IMR-90 (cell line): ENCODE measurements around the gene ZMIZ1. TPM values are rescaled to one million over a fixed set of nuclear protein-coding genes. Genes with fewer than 3 reads are reported as not detected.
A peak's percentile ranks its signal among the peaks of the same experiment; 100 is the strongest.

Experiments
- ATAC-seq: fragments of 200-7000 bp; cut with Tn5 transposase; 2 replicates; pipeline ENCODE4 v1.9.1; 2020; ENCODE audit warnings: low read depth, mild to moderate bottlenecking, moderate library complexity
- BruUV-seq: library from RNA; stranded (reverse); fragments of 400-500 nt; replicated peaks from 2 replicates; lab custom pipeline; 2021; lab: Mats Ljungman, UMichigan
- CTCF ChIA-PET: fragments of 300-600 bp; formaldehyde crosslinking; extraction: SDS; loops from one replicate; lab custom pipeline; 2021; ENCODE audit warnings: antibody characterized with exemption; lab: Yijun Ruan, JAX
- POLR2A ChIA-PET: fragments of 300-600 bp; sonication (Branson Sonifier 250); formaldehyde crosslinking; loops from one replicate; lab custom pipeline; 2022; ENCODE audit warnings: antibody characterized with exemption; ENCODE audit not compliant: unreplicated experiment; lab: Charles Lee
- DNase-seq: peaks from one replicate; pipeline ENCODE4 v3.0.0; 2013
- H2AFZ ChIP-seq: replicated peaks from 2 replicates; pipeline ENCODE3; 2013; ENCODE audit warnings: low read length, mild to moderate bottlenecking; ENCODE audit not compliant: poor library complexity
- H2AK5ac ChIP-seq: 2 replicates; pipeline ENCODE4 v1.6.1; 2013; ENCODE audit warnings: low read depth, low read length, inconsistent platforms
- H2AK9ac ChIP-seq: replicated peaks from 2 replicates; pipeline ENCODE3; 2013; ENCODE audit warnings: mild to moderate bottlenecking, low read depth, low read length, moderate library complexity; ENCODE audit not compliant: poor library complexity
- H2BK120ac ChIP-seq: 2 replicates; pipeline ENCODE4 v1.6.1; 2013; ENCODE audit warnings: low read depth, low read length, inconsistent platforms
- H2BK15ac ChIP-seq: 3 replicates; pipeline ENCODE4 v1.6.1; 2013; ENCODE audit warnings: low read depth, low read length, inconsistent platforms
- H2BK20ac ChIP-seq: 2 replicates; pipeline ENCODE4 v1.6.1; 2013; ENCODE audit warnings: low read depth, mild to moderate bottlenecking, inconsistent platforms, low read length, moderate library complexity
- H2BK5ac ChIP-seq: 2 replicates; pipeline ENCODE4 v1.6.1; 2013; ENCODE audit warnings: mild to moderate bottlenecking, low read depth, low read length, inconsistent platforms; ENCODE audit not compliant: poor library complexity, severe bottlenecking
- H3K14ac ChIP-seq: replicated peaks from 2 replicates; pipeline ENCODE4 v1.6.1; 2013; ENCODE audit warnings: low read depth, low read length, inconsistent platforms
- H3K18ac ChIP-seq: 2 replicates; pipeline ENCODE4 v1.6.1; 2013; ENCODE audit warnings: low read depth, low read length, control low read depth
- H3K23ac ChIP-seq: 2 replicates; pipeline ENCODE4 v1.6.1; 2013; ENCODE audit warnings: low read depth, low read length, inconsistent platforms
- H3K27ac ChIP-seq: 2 replicates; pipeline ENCODE4 v1.5.1; 2013; ENCODE audit warnings: mild to moderate bottlenecking, control low read depth, low read length; ENCODE audit not compliant: insufficient read depth
- H3K27me3 ChIP-seq: 2 replicates; pipeline ENCODE4 v1.6.1; 2013; ENCODE audit warnings: low read length; ENCODE audit not compliant: control insufficient read depth, insufficient read depth
- H3K36me3 ChIP-seq: 2 replicates; pipeline ENCODE4 v1.6.1; 2013; ENCODE audit warnings: low read length, mixed read lengths; ENCODE audit not compliant: control insufficient read depth, insufficient read depth
- H3K4ac ChIP-seq: 2 replicates; pipeline ENCODE4 v1.6.1; 2013; ENCODE audit warnings: low read depth, low read length, inconsistent platforms
- H3K4me1 ChIP-seq: 2 replicates; pipeline ENCODE4 v1.6.1; 2013; ENCODE audit warnings: low read length, mixed read lengths; ENCODE audit not compliant: control insufficient read depth, insufficient read depth
- H3K4me2 ChIP-seq: 2 replicates; pipeline ENCODE4 v1.6.1; 2013; ENCODE audit warnings: low read depth, mild to moderate bottlenecking, control low read depth, low read length, moderate library complexity
- H3K4me3 ChIP-seq: 2 replicates; pipeline ENCODE4 v1.5.1; 2013; ENCODE audit warnings: low read depth, mild to moderate bottlenecking, control low read depth, low read length, moderate library complexity; ENCODE audit not compliant: insufficient read depth
- H3K56ac ChIP-seq: 2 replicates; pipeline ENCODE4 v1.6.1; 2013; ENCODE audit warnings: low read length, inconsistent platforms; ENCODE audit not compliant: insufficient read depth; ENCODE audit errors: extremely low read depth
- H3K79me1 ChIP-seq, 2 experiments: 2 replicates each; pipeline ENCODE4 v1.6.1; 2013; ENCODE audit warnings: low read length in 2 of 2, inconsistent platforms in 1 of 2, low read depth in 1 of 2
- H3K9ac ChIP-seq: 2 replicates; pipeline ENCODE4 v1.6.1; 2013; ENCODE audit warnings: low read depth, low read length, control low read depth
- H3K9me1 ChIP-seq: 2 replicates; pipeline ENCODE4 v1.6.1; 2013; ENCODE audit warnings: low read length, inconsistent platforms; ENCODE audit not compliant: insufficient read depth
- H3K9me3 ChIP-seq: 2 replicates; pipeline ENCODE4 v1.6.1; 2013; ENCODE audit warnings: low read length; ENCODE audit not compliant: control insufficient read depth, insufficient read depth
- H4K20me1 ChIP-seq: 2 replicates; pipeline ENCODE4 v1.6.1; 2013; ENCODE audit warnings: low read length, inconsistent platforms; ENCODE audit not compliant: insufficient read depth
- H4K5ac ChIP-seq: 2 replicates; pipeline ENCODE4 v1.6.1; 2013; ENCODE audit warnings: mild to moderate bottlenecking, low read depth, low read length, control low read depth
- H4K8ac ChIP-seq, 2 experiments: 2 replicates each; pipeline ENCODE4 v1.6.1; 2013; ENCODE audit warnings: low read depth in 2 of 2, low read length in 2 of 2, control low read depth in 1 of 2, inconsistent platforms in 1 of 2
- H4K91ac ChIP-seq: 2 replicates; pipeline ENCODE4 v1.6.1; 2013; ENCODE audit warnings: low read depth, low read length, inconsistent platforms; ENCODE audit not compliant: insufficient read depth
- BHLHE40 ChIP-seq: fragments of 150-350 bp; IDR thresholded peaks from 2 replicates; pipeline ENCODE4 v1.6.1; 2016; ENCODE audit warnings: mild to moderate bottlenecking, low read depth, low read length
- CEBPB ChIP-seq: IDR thresholded peaks from 2 replicates; pipeline ENCODE4 v1.6.1; 2012; ENCODE audit warnings: low read depth, low read length, improper control_type of control experiment
- CHD1 ChIP-seq: IDR thresholded peaks from 2 replicates; pipeline ENCODE4 v1.6.1; 2012; ENCODE audit warnings: low read depth, low read length, improper control_type of control experiment
- ELK1 ChIP-seq: fragments of 150-350 bp; IDR thresholded peaks from 2 replicates; pipeline ENCODE4 v1.6.1; 2016; ENCODE audit warnings: low read depth, mild to moderate bottlenecking, low read length, moderate library complexity, borderline replicate concordance
- FOS ChIP-seq: fragments of 150-350 bp; IDR thresholded peaks from 2 replicates; pipeline ENCODE4 v1.6.1; 2016; ENCODE audit warnings: low read depth, low read length
- MAFK ChIP-seq: IDR thresholded peaks from 2 replicates; pipeline ENCODE4 v1.6.1; 2012; ENCODE audit warnings: low read depth, low read length, improper control_type of control experiment
- USF2 ChIP-seq: fragments of 150-350 bp; IDR thresholded peaks from 2 replicates; pipeline ENCODE4 v1.6.1; 2017; ENCODE audit warnings: mild to moderate bottlenecking, antibody characterized with exemption, low read length, low read depth
- WGBS, 2 experiments: methylation state at CpG; one replicate each; pipeline versions ENCODE4 v1.1.5 to v1.1.7; 2013; ENCODE audit warnings: missing lambda C conversion rate in 2 of 2; ENCODE audit not compliant: insufficient read length in 1 of 2; ENCODE audit errors: extremely low coverage in 2 of 2; 5-methylcytosine and 5-hydroxymethylcytosine counted together
- dilution Hi-C: fragments of 300-500 bp; cut with HindIII; formaldehyde crosslinking; loops from one replicate; pipeline ENCODE4 v1.14.3; 2018; ENCODE audit warnings: low sequenced_read_pairs; ENCODE audit not compliant: unreplicated experiment
- in situ Hi-C: fragments of 300-500 bp; cut with MboI; formaldehyde crosslinking; loops from 3 replicates; pipeline ENCODE4 v1.14.3; 2019; ENCODE audit warnings: low sequenced_read_pairs, inconsistent platforms, mixed read lengths
- intact Hi-C: fragments of 100-400 bp; cut with micrococcal nuclease; formaldehyde crosslinking; loops from 2 replicates; pipeline ENCODE4 v1.10.0; 2022
- polyA plus RNA-seq, 3 experiments: library from polyadenylated mRNA; depleted of rRNA; stranded (reverse); fragments of >200 nt; gene quantifications; 2 replicates each; pipeline ENCODE4 v1.2.3, GENCODE V29; 2012; ENCODE audit warnings: low replicate concordance in 1 of 3
- total RNA-seq: library from RNA; depleted of rRNA; stranded (reverse); fragments of >200 nt; gene quantifications from 2 replicates; pipeline ENCODE4 v1.2.3, GENCODE V29; 2012

ZMIZ1 gene
- total and polyA plus RNA-seq, 2 of the 4 experiments (the other 2 are of a cell fraction): 6.6 to 48.7 TPM

GRCh38 chr10:79160191-79160590 is 91.4 kb downstream of the ZMIZ1 start:
- POLR2A ChIA-PET: no interaction called here
- in situ Hi-C loops: no loop called here

More at GRCh38 chr10:79160191-79160590, 91.4 kb downstream of the ZMIZ1 start:
- Histone ChIP-seq H3K4me3 (no peak overlapping the region), H2AK5ac (peak overlapping the region; percentile 97), H4K5ac (peak overlapping the region; percentile 39; the same call in 1 of the 2 replicates), H3K18ac (peak overlapping the region; percentile 63), H3K56ac (peak overlapping the region; percentile 95), H3K36me3 (peaks cover 26% of the 10 kb centered on the region), H3K23ac (peak overlapping the region; percentile 97), H2AFZ (peak overlapping the region; percentile 54), H3K27me3 (no peaks in the 10 kb centered on the region), H3K4me2 (no peak overlapping the region), H4K91ac (peak overlapping the region; percentile 98), H3K9me3 (no peaks in the 10 kb centered on the region), H2BK5ac (peak overlapping the region; percentile 99), H2BK20ac (peak overlapping the region; percentile 95), H4K20me1 (peaks cover 44% of the 10 kb centered on the region), H4K8ac (peak overlapping the region; percentile 88 to 97), H3K27ac (peak overlapping the region; percentile 93), H3K79me1 (peaks cover 67 to 95% of the 10 kb centered on the region in 2 experiments), H3K14ac (peak overlapping the region; percentile 99), H3K9ac (peak overlapping the region; percentile 48; the same call in 1 of the 2 replicates), H2BK120ac (peak overlapping the region; percentile 99), H2BK15ac (peak overlapping the region; percentile 82; the same call in 2 of the 3 replicates), H3K9me1 (peaks cover 52% of the 10 kb centered on the region), H2AK9ac (peak overlapping the region; percentile 98), H3K4me1 (peaks cover 75% of the 10 kb centered on the region), H3K4ac (peak overlapping the region; percentile 100)
- DNase-seq: no peak
- BruUV-seq: no TSS peak
- intact Hi-C loops (no loop called here), dilution Hi-C loops (no loop called here)
- CTCF ChIA-PET: no interaction called here
- no peak for ATAC-seq
- WGBS, 2 experiments: no CpG with 5 or more reads among the region's 4 CpGs
- no peak for TF ChIP-seq USF2
- TF ChIP-seq MAFK: no peak
- TF ChIP-seq BHLHE40: no peak
- no peak for TF ChIP-seq ELK1
- no peak for TF ChIP-seq CEBPB
- TF ChIP-seq CHD1: no peak
- no peak for TF ChIP-seq FOS
